Activated B cell treated with CpG ODN at 0.5 μM for 24 hours (primary cell): ENCODE results near the gene PRKN. TPM values are rescaled to one million over a fixed set of nuclear protein-coding genes. Genes with fewer than 3 reads are reported as not detected.

Experiments used
- ATAC-seq: fragments of 200-7000 bp; cut with Tn5 transposase; one replicate; pipeline ENCODE4 v1.10.0; 2021; ENCODE audit warnings: low read depth, mild to moderate bottlenecking, moderate library complexity
- CTCF ChIA-PET: fragments of 350-600 bp; sonication (Branson Sonifier 250); formaldehyde crosslinking; loops from one replicate; lab custom pipeline; 2021; ENCODE audit warnings: antibody characterized with exemption; lab: Charles Lee
- POLR2A ChIA-PET: fragments of 350-600 bp; sonication (Branson Sonifier 250); formaldehyde crosslinking; loops from one replicate; lab custom pipeline; 2021; ENCODE audit warnings: antibody characterized with exemption; lab: Charles Lee
- DNase-seq: peaks from one replicate; pipeline ENCODE4 v3.0.0; 2022
- H3K27ac Mint-ChIP-seq: one replicate; pipeline ENCODE4 v1.8.0; 2020; ENCODE audit warnings: mixed read lengths
- H3K27me3 Mint-ChIP-seq: one replicate; pipeline ENCODE4 v1.8.0; 2021; ENCODE audit warnings: mixed read lengths
- H3K36me3 Mint-ChIP-seq: one replicate; pipeline ENCODE4 v1.8.0; 2021; ENCODE audit warnings: low read depth, mixed read lengths
- H3K4me1 Mint-ChIP-seq: one replicate; pipeline ENCODE4 v1.8.0; 2021; ENCODE audit warnings: mixed read lengths
- H3K4me3 Mint-ChIP-seq: one replicate; pipeline ENCODE4 v1.8.0; 2020; ENCODE audit warnings: mild to moderate bottlenecking, mixed read lengths
- H3K9me3 Mint-ChIP-seq: one replicate; pipeline ENCODE4 v1.8.0; 2020; ENCODE audit warnings: mixed read lengths
- CTCF ChIP-seq: fragments of 200-600 bp; IDR thresholded peaks from one replicate; pipeline ENCODE4 v1.8.0; 2022; ENCODE audit warnings: antibody characterized with exemption, mild to moderate bottlenecking
- intact Hi-C: fragments of 100-400 bp; cut with micrococcal nuclease; formaldehyde crosslinking; loops from one replicate; pipeline ENCODE4 v1.15.1; 2024
- total RNA-seq: library from RNA; stranded (reverse); gene quantifications from 2 replicates; pipeline ENCODE4 v1.2.3, GENCODE V29; 2022

PRKN gene
- total RNA-seq, 1 donor from 2014 or later: 2.3 TPM

DNA sequence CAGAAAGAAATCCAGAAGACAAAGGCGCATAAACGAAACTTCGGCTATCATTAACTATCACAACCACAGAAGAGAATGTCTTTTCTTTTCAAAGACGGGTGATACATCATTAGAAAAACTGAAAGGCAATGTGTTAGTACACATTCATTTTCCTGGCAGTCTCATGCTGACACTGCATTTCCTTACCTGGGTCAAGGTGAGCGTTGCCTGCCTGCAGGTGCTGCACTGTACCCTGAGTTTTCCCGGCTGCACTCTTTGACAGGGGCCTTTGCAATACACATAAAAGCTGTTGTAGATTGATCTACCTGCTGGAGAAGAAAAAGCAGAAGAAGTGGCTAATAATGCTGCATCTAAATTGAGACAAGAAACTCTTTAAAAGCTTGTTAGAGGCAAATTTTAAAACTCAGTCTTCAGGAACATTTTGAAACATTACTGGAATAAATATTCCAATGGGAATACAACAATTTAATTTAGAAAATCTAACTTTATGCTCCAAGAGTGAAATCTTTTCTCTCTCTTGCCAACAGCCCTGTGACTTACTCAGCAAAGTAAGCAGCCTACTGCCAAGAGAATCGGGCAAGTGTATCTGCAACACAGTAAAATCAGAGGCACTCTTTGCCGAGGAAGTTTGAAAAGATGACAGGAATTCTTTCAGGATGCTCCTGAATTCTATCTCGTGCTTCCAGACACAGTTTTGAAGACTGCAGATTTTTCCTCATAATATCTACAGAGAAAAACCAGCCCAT, 526.4 kb downstream of the PRKN start:
- Mint-ChIP-seq H3K36me3 (no peaks in the 10 kb centered on the region), H3K9me3 (peaks cover 2% of the 10 kb centered on the region), H3K27me3 (no peaks in the 10 kb centered on the region), H3K4me1 (no peaks in the 10 kb centered on the region), H3K27ac (no peak overlapping the region), H3K4me3 (no peak overlapping the region)
- DNase-seq (no peak), ATAC-seq (no peak)
- ChIA-PET POLR2A (no interaction called here), CTCF (no interaction called here)
- no peak for TF ChIP-seq CTCF
- intact Hi-C loops: no loop called here

DNA sequence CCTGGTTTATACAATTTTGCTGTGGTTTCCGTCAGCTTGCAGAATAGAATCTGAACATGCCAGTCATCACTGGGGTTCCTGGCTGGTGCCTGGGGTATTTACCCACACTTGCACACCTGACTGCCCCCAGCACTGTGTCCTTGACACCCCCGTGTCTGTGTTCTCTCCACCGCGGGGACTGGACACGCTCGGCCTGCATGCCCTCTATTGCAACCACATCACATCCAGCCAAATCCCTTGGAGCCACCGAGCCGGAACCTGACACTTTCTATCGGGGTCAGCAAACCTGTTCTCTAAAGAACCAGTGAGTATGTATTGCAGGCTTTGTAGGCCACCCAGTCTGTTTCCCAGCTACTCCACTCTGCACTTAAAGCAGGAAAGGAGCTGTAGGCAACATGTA, 527.5 kb downstream of the PRKN start:
- no peaks in the 10 kb centered on the region for H3K36me3 Mint-ChIP-seq
- H3K27me3 Mint-ChIP-seq: no peaks in the 10 kb centered on the region
- ATAC-seq (no peak), DNase-seq (no peak)
- H3K27ac Mint-ChIP-seq: no peak overlapping the region
- no peaks in the 10 kb centered on the region for H3K4me1 Mint-ChIP-seq
- intact Hi-C loops: no loop called here
- ChIA-PET POLR2A (no interaction called here), CTCF (no interaction called here)
- no peak overlapping the region for H3K4me3 Mint-ChIP-seq
- no peak for TF ChIP-seq CTCF
- H3K9me3 Mint-ChIP-seq: peaks cover 3% of the 10 kb centered on the region

DNA sequence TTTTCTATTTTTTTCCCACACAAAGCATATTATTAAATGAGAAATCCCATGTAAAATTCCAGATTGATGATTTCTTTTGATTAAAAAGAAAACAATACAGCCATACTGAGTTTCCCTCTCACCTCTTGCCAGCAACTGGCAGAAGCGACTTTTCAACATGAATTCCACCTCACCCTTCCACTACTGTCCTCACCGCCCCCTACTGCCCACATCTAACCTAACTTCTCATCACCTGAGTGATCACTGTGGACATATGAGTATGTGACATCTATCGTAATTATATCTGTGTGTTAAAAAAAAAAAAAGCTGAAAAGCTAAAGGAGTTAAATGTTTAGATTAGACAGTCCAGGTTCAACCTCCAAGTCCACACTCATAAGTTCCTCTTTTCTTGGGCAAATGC, 528.6 kb downstream of the PRKN start:
- H3K36me3 Mint-ChIP-seq: no peaks in the 10 kb centered on the region
- no peaks in the 10 kb centered on the region for H3K27me3 Mint-ChIP-seq
- no peak overlapping the region for H3K27ac Mint-ChIP-seq
- ChIA-PET POLR2A (no interaction called here), CTCF (no interaction called here)
- peaks cover 4% of the 10 kb centered on the region for H3K9me3 Mint-ChIP-seq
- ATAC-seq (no peak), DNase-seq (no peak)
- intact Hi-C loops: no loop called here
- no peak for TF ChIP-seq CTCF
- no peaks in the 10 kb centered on the region for H3K4me1 Mint-ChIP-seq
- no peak overlapping the region for H3K4me3 Mint-ChIP-seq

DNA sequence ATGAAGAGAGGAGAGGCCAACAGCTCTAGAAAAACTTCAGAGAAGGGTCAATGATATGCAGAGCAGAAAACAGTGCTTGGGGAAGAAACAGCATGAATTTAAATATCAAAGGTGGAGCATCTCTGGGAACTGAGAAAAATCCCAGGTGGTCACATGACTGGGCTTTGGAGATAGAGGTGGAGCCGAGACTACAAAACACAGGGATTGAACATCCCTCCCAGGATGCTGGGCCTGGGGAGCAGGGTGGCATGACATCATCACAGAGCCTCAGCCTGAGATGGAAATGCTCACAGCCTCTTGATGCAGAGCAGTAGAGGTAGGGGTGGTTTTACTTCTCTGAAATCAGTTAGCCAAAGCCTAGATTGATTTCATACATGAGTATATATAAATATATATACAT, 529.5 kb downstream of the PRKN start:
- DNase-seq: no peak
- no peaks in the 10 kb centered on the region for H3K27me3 Mint-ChIP-seq
- no peak for ATAC-seq
- intact Hi-C loops: no loop called here
- no peak for TF ChIP-seq CTCF
- POLR2A ChIA-PET: no interaction called here
- CTCF ChIA-PET: no interaction called here
- H3K27ac Mint-ChIP-seq: no peak overlapping the region
- H3K9me3 Mint-ChIP-seq: peaks cover 4% of the 10 kb centered on the region
- H3K36me3 Mint-ChIP-seq: no peaks in the 10 kb centered on the region
- H3K4me1 Mint-ChIP-seq: no peaks in the 10 kb centered on the region
- no peak overlapping the region for H3K4me3 Mint-ChIP-seq

DNA sequence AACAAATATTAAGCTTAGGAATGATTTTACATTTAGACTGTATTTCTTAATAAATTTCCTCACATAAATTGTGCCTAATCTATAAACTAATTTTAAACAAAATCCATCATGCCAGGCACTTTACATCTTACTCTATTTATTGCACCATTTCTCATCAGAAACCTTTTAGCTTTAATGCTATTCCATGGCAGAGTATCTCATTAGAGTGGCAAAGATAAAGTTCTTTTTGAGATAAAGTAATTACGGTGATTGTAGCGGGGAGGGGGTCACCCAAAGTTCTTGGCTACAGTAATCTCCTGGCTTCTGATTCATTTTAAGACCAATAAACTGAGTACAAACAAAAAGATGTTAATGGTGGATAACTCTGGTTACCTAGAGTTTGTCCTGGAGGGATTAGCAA, 532.1 kb downstream of the PRKN start:
- Mint-ChIP-seq H3K27me3 (no peaks in the 10 kb centered on the region), H3K27ac (no peak overlapping the region), H3K36me3 (no peaks in the 10 kb centered on the region), H3K4me1 (no peaks in the 10 kb centered on the region), H3K4me3 (no peak overlapping the region), H3K9me3 (peaks cover 2% of the 10 kb centered on the region)
- no peak for DNase-seq
- intact Hi-C loops: no loop called here
- CTCF ChIA-PET: no interaction called here
- ATAC-seq: no peak
- TF ChIP-seq CTCF: no peak
- POLR2A ChIA-PET: no interaction called here
